Pancreas (tissue), 10 donors: Measurements from ENCODE around the gene KCNAB2. TPM values are rescaled to one million over a fixed set of nuclear protein-coding genes. Genes with fewer than 3 reads are reported as not detected.

Source experiments
- ATAC-seq, 4 donors: fragments of 200-7000 bp; cut with Tn5 transposase; one replicate each; pipeline versions ENCODE4 v1.8.0 to v1.9.1; 2020; ENCODE audit warnings: mild to moderate bottlenecking in 4 of 4, moderate library complexity in 4 of 4
- DNase-seq, 6 donors: peaks; one replicate each; pipeline ENCODE4 v3.0.0-alpha.2; 2020
- FAIRE-seq: peaks from 2 replicates; lab custom pipeline; 2012; peaks lifted over from hg19 to GRCh38; lab: Jason Lieb, UNC
- H3K27ac ChIP-seq, 4 donors: fragments of 200-600 bp; sonication (generic); 1 replicate in 3 of 4; 2 replicates in 1 of 4; pipeline versions ENCODE4 v1.5.0 to v1.8.0; 2020
- H3K27me3 ChIP-seq, 4 donors: fragments of 200-600 bp; one replicate each; pipeline ENCODE4 v1.8.0; 2021
- H3K36me3 ChIP-seq, 3 donors: fragments of 200-600 bp; sonication (generic) in 1 of 3; one replicate each; pipeline versions ENCODE4 v1.5.0 to v1.8.0; 2020 to 2021
- H3K4me1 ChIP-seq, 3 donors: fragments of 200-600 bp; one replicate each; pipeline ENCODE4 v1.8.0; 2021
- H3K4me3 ChIP-seq, 4 donors: fragments of 200-600 bp; sonication (generic) in 2 of 4; one replicate each; pipeline versions ENCODE4 v1.5.0 to v1.8.0; 2020 to 2021
- H3K9me3 ChIP-seq, 4 donors: fragments of 200-600 bp; one replicate each; pipeline ENCODE4 v1.8.0; 2021
- CTCF ChIP-seq, 4 donors: fragments of 200-600 bp; sonication (generic) in 3 of 4; IDR thresholded peaks; one replicate each; pipeline versions ENCODE4 v1.5.0 to v1.8.0; 2021; ENCODE audit warnings: antibody characterized with exemption in 4 of 4
- WGBS, 2 donors: extraction: QIAGEN DNeasy Blood & Tissue Kit; methylation state at CpG; one replicate each; pipeline ENCODE4 v1.1.7; 2013; 5-methylcytosine and 5-hydroxymethylcytosine counted together
- intact Hi-C, 3 donors: fragments of 100-400 bp; cut with DNase I; formaldehyde crosslinking; loops; one replicate each; pipeline versions ENCODE4 v1.11.1 to v1.14.2; 2022
- polyA plus RNA-seq, 2 donors: library from polyadenylated mRNA; stranded (reverse); fragments of 200-250 nt; gene quantifications; one replicate each; pipeline ENCODE4 v1.2.3, GENCODE V29; 2013
- total RNA-seq, 6 donors: library from RNA; stranded (reverse); fragmentation: NEBNext Ultra II Directional in 4 of 6; extraction: Animal tissue kit (Norgen Biotek cat#: 25700) in 4 of 6; gene quantifications; one replicate each; pipeline versions ENCODE4 v1.2.1 to v1.2.4, GENCODE V29; 2021 to 2023
- donor health status: healthy with polysubstance abuse.
- donor health status: DM: no; HTN: no; CAD: no; lungs with moderate emphysema.
- donor health status: DM: no; HTN: no; CAD: no.
- donor health status: control.
- donor health status: control.
- donor health status: Bipolar disorder and iron deficiency.
- donor health status: DM: yes; HTN: yes; CAD: no.
- donor health status: DM: no; HTN: no; CAD: no.
- donor health status: DM: no; HTN: no; CAD: no.
- donor health status: DM: yes; HTN: yes; CAD: no.

KCNAB2 gene
- total and polyA plus RNA-seq, 8 donors: 1.2 to 9.0 (median 4.3) TPM

DNA sequence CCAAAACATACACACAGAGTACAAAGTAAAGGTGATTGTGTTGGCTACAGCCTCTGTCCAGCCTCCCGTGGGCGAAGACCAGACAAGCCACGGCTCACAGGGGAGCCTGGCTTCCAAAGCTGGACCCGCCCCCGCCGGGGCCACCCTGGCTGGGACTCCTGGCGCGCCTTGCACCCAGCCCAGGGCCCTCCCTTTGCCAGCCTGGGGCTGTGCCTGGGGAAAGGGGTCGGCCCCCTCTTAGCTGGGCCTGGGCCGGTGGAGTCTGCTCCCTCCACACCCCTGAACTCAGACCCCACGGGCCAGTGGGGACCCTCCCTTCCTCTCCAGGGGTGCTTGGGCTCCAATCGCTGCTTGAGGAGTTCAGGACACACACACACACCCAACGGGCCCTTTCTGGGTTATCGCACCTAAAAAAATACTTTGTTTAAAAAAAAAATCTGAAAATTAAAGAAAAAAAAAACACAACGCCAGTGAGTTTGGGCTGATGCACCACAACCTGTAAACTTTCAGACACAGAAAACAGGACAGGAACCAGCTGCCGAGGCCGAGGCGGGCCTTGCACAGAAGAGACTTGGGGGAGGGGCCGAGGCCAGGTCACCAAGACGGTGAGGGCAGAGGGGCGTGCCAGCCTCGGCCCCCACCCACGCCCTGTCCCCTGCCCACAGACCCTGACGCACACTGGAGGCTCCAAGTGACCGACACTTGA, 56.3 kb downstream of the KCNAB2 start:
- H3K27ac ChIP-seq: no peak overlapping the region
- no peaks in the 10 kb centered on the region for H3K4me1 ChIP-seq
- H3K27me3 ChIP-seq: no peaks in the 10 kb centered on the region
- H3K4me3 ChIP-seq: no peak overlapping the region
- DNase-seq: peak in 2 of 6 donors; percentile 6 to 45
- no peaks in the 10 kb centered on the region for H3K9me3 ChIP-seq
- no peak for TF ChIP-seq CTCF (IDR thresholded peaks at IDR 0.05)
- H3K36me3 ChIP-seq: no peaks in the 10 kb centered on the region
- 28 to 44% methylated on average over 25 of the region's 25 CpGs for WGBS, 2 donors
- intact Hi-C loops: no loop called here
- ATAC-seq: no peak
- no peak for FAIRE-seq

GRCh38 chr1:6102532-6102845, 56.8 kb downstream of the KCNAB2 start:
- no peak for TF ChIP-seq CTCF (IDR thresholded peaks at IDR 0.05)
- no peak overlapping the region for H3K4me3 ChIP-seq
- no peaks in the 10 kb centered on the region for H3K36me3 ChIP-seq
- ATAC-seq (no peak), FAIRE-seq (no peak), DNase-seq (peak in 1 of 6 donors; percentile 31)
- no peaks in the 10 kb centered on the region for H3K27me3 ChIP-seq
- H3K4me1 ChIP-seq: no peaks in the 10 kb centered on the region
- WGBS, 2 donors: 53 to 57% methylated on average over 8 to 9 of the region's 9 CpGs
- intact Hi-C loops: no loop called here
- H3K9me3 ChIP-seq: no peaks in the 10 kb centered on the region
- H3K27ac ChIP-seq: no peak overlapping the region

DNA sequence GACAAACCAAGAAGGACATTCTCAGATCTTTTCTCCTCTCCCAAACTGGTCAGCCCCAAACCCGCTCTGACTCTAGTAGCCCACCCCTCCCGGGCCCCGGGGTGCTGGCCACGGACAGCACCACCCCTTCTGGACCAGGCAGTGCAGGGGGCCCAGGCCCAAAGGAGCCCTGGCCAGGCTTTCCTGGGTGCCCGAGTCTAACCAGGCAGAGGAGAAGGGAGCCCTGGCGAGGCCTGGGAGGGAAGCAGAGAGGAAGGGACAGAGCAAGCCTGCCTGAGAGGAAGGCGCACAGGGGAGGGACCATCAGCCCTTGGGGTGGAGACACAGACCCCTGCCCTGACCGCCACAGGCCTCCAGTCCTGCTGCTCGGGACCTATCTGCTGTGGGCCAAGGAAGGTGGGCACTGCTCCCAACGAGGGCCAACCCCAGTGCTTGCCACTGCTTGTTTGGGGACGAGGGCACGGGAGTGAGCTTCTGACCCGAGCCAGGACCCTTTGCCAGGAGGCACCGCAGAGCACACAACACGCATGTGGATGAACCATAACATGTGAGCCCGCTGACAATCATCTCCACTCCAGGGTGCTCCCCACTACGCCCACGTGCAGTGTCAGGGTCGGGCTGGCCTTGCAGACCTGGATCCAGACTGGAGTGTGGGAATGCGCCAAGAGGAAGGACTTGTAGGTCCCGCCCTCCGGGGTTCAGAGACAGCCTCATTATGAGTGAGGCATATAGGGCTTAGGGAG, 57.6 kb downstream of the KCNAB2 start:
- TF ChIP-seq CTCF (IDR thresholded peaks at IDR 0.05): no peak
- no peak for FAIRE-seq
- Histone ChIP-seq H3K27me3 (no peaks in the 10 kb centered on the region), H3K36me3 (no peaks in the 10 kb centered on the region), H3K27ac (no peak overlapping the region), H3K9me3 (no peaks in the 10 kb centered on the region), H3K4me3 (no peak overlapping the region), H3K4me1 (no peaks in the 10 kb centered on the region)
- DNase-seq: peak in 3 of 6 donors; percentile 12 to 62 (median 46)
- intact Hi-C loops: no loop called here
- ATAC-seq: no peak
- 51 to 60% methylated on average over 21 to 22 of the region's 22 CpGs for WGBS, 2 donors

DNA sequence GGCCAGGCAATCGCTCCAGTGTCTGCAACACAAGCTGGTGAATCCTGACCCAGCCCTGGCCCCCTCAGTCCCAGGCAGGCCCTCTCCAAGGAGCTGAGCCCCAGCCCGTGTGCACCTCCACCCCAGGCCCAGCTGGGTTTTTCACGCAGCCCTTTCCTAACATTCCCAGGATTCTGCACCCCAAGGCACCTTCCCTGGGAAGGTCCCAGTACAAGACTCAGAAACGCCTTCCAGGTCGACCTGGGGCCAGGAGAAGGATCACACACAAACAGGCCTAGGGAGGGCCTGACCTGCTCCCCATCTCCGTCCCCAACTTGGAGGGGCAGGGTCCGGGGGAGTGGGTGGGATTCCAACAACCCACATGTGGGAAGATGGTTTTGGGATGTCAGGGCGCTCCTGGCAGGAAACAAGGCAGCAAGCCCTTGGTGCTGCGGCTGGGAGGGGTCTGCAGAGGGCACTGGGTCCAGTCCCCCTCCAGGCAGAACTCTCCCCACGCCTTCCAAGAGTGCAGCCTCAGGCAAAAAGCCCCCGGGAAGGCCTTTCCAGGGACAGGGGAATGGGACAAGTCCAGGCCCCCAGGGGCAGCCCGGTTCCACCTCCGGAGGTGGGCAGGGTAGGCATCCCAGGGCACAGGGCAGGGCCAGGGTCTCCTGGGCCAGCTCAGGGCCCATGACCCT, 58.3 kb downstream of the KCNAB2 start:
- peak in 2 of 6 donors; percentile 8 to 37 for DNase-seq
- intact Hi-C loops: no loop called here

More for the DNA sequence above, 58.3 kb downstream of the KCNAB2 start:
- Histone ChIP-seq H3K4me3 (no peak overlapping the region), H3K27me3 (no peaks in the 10 kb centered on the region), H3K36me3 (no peaks in the 10 kb centered on the region), H3K9me3 (no peaks in the 10 kb centered on the region), H3K4me1 (no peaks in the 10 kb centered on the region), H3K27ac (no peak overlapping the region)
- FAIRE-seq (no peak), ATAC-seq (no peak)
- no peak for TF ChIP-seq CTCF (IDR thresholded peaks at IDR 0.05)
- 45 to 50% methylated on average over 13 of the region's 13 CpGs for WGBS, 2 donors
